K562 (cell line): ENCODE measurements around the gene PATJ. TPM values are rescaled to one million over a fixed set of nuclear protein-coding genes. Genes with fewer than 3 reads are reported as not detected.

Experiments
- ATAC-seq: fragments of 200-7000 bp; cut with Tn5 transposase; 3 replicates; pipeline ENCODE4 v1.9.1; 2020; ENCODE audit warnings: moderate library complexity
- BruUV-seq: library from RNA; stranded (reverse); fragments of 400-500 nt; replicated peaks from 2 replicates; lab custom pipeline; 2021; lab: Mats Ljungman, UMichigan
- CTCF ChIA-PET: fragments of 300-600 bp; formaldehyde crosslinking; extraction: SDS; loops from one replicate; lab custom pipeline; 2021; ENCODE audit warnings: low intra/inter-chr PET ratio; lab: Yijun Ruan, JAX
- POLR2A ChIA-PET: fragments of 300-600, 350-650 bp; sonication (Branson Sonifier 250); formaldehyde crosslinking; extraction: SDS; loops from one replicate; lab custom pipeline; 2021; ENCODE audit warnings: antibody characterized with exemption, inconsistent platforms; lab: Yijun Ruan, JAX
- DNase-seq, 4 experiments: peaks; one replicate each; pipeline versions ENCODE4 v3.0.0 to v3.0.0-alpha.2; 2011 to 2018; ENCODE audit warnings: low spot score in 3 of 4, mixed read lengths in 3 of 4; ENCODE audit errors: extremely low read depth in 1 of 4
- FAIRE-seq: peaks from 2 replicates; lab custom pipeline; 2011; peaks lifted over from hg19 to GRCh38; lab: Jason Lieb, UNC
- H2AFZ ChIP-seq: 2 replicates; pipeline ENCODE4 v1.6.0; 2011; ENCODE audit warnings: low read depth, low read length, control low read depth, inconsistent platforms
- H3K27ac ChIP-seq: fragments of 200-600 bp; 3 replicates; pipeline ENCODE4 v1.8.0; 2011; ENCODE audit warnings: low read depth, mild to moderate bottlenecking, control low read depth, inconsistent platforms, low read length, moderate library complexity, mixed read lengths; ENCODE audit errors: extremely low read depth
- H3K27me3 ChIP-seq, 2 experiments: fragments of 300-600 bp in 1 of 2; 2 replicates in 1 of 2; 3 replicates in 1 of 2; pipeline versions ENCODE4 v1.6.0 to v1.8.0; 2011; ENCODE audit warnings: inconsistent platforms in 2 of 2, low read length in 2 of 2, mild to moderate bottlenecking in 1 of 2, mixed read lengths in 1 of 2, moderate library complexity in 1 of 2; ENCODE audit not compliant: control insufficient read depth in 2 of 2, insufficient read depth in 2 of 2
- H3K36me3 ChIP-seq: fragments of 300-600 bp; 3 replicates; pipeline ENCODE4 v1.8.0; 2011; ENCODE audit warnings: mild to moderate bottlenecking, low read length, inconsistent platforms; ENCODE audit not compliant: control insufficient read depth, insufficient read depth
- H3K4me1 ChIP-seq, 2 experiments: fragments of 200-600 bp in 1 of 2; replicated peaks in 1 of 2; 2 replicates in 1 of 2; 3 replicates in 1 of 2; pipeline versions ENCODE4 v1.5.1 to v1.8.0; 2011; ENCODE audit warnings: inconsistent platforms in 2 of 2, low read length in 2 of 2, mild to moderate bottlenecking in 1 of 2, mixed read lengths in 1 of 2, moderate library complexity in 1 of 2; ENCODE audit not compliant: control insufficient read depth in 2 of 2, insufficient read depth in 2 of 2
- H3K4me2 ChIP-seq: 2 replicates; pipeline ENCODE4 v1.6.1; 2011; ENCODE audit warnings: low read length, control low read depth, inconsistent platforms, mixed read lengths; ENCODE audit not compliant: insufficient read depth
- H3K4me3 ChIP-seq: fragments of 200-600 bp; sonication (generic), shearing (Covaris generic); 2 replicates; pipeline ENCODE4 v1.5.1; 2016; ENCODE audit warnings: control low read depth, inconsistent platforms
- H3K79me2 ChIP-seq: fragments of 200-600 bp; 3 replicates; pipeline ENCODE4 v1.8.0; 2011; ENCODE audit warnings: low read length, inconsistent platforms; ENCODE audit not compliant: control insufficient read depth, insufficient read depth
- H3K9ac ChIP-seq, 2 experiments: 2 replicates each; pipeline versions ENCODE4 v1.6.0 to v1.6.1; 2011; ENCODE audit warnings: low read depth in 2 of 2, low read length in 2 of 2, control low read depth in 1 of 2, inconsistent platforms in 1 of 2, mild to moderate bottlenecking in 1 of 2, mixed read lengths in 1 of 2; ENCODE audit not compliant: insufficient read depth in 1 of 2
- H3K9me1 ChIP-seq: one replicate; pipeline ENCODE4 v1.6.0; 2011; ENCODE audit warnings: inconsistent platforms, mild to moderate bottlenecking, low read length, moderate library complexity; ENCODE audit not compliant: control insufficient read depth, insufficient read depth
- H3K9me3 ChIP-seq: replicated peaks from 2 replicates; pipeline ENCODE4 v1.5.1; 2011; ENCODE audit warnings: low read depth, low read length, inconsistent platforms; ENCODE audit not compliant: control insufficient read depth, insufficient read depth
- H4K20me1 ChIP-seq: replicated peaks from 2 replicates; pipeline ENCODE4 v1.6.1; 2011; ENCODE audit warnings: low read length, inconsistent platforms, mixed read lengths; ENCODE audit not compliant: control insufficient read depth, insufficient read depth
- ELF2 ChIP-seq: fragments of 250-450 bp; sonication (Bioruptor Pico); IDR thresholded peaks from 2 replicates; pipeline ENCODE4 v1.5.0; 2021; ENCODE audit warnings: mild to moderate bottlenecking
- ESRRA ChIP-seq: fragments of 450-650 bp; IDR thresholded peaks from 2 replicates; pipeline ENCODE4 v1.6.1; 2014; ENCODE audit warnings: low read depth, mild to moderate bottlenecking, moderate library complexity, borderline replicate concordance
- FOXK2 ChIP-seq, 2 experiments: fragments of 450-650 bp; IDR thresholded peaks in 1 of 2; conservative IDR thresholded peaks in 1 of 2; 2 replicates each; pipeline ENCODE4 v1.6.1; 2016; ENCODE audit warnings: low read depth in 2 of 2, mild to moderate bottlenecking in 1 of 2
- GTF2F1 ChIP-seq: IDR thresholded peaks from 2 replicates; pipeline ENCODE4 v1.6.1; 2011; ENCODE audit warnings: low read depth, low read length, improper control_type of control experiment
- MCM3 ChIP-seq: fragments of 450-650 bp; IDR thresholded peaks from 2 replicates; pipeline ENCODE4 v1.6.1; 2016
- WGBS: fragments of 100-300 bp; shearing (Covaris generic); methylation state at CpG from one replicate; pipeline ENCODE4 v1.1.6; 2016; ENCODE audit warnings: low coverage, mixed read lengths; ENCODE audit not compliant: insufficient coverage; ENCODE audit errors: missing lambda C conversion rate; 5-methylcytosine and 5-hydroxymethylcytosine counted together
- in situ Hi-C: fragments of 300-500 bp; cut with MboI; formaldehyde crosslinking; loops from 4 replicates; pipeline ENCODE4 v1.15.0; 2018; ENCODE audit warnings: inconsistent platforms, mixed read lengths
- intact Hi-C: fragments of 100-400 bp; cut with micrococcal nuclease; formaldehyde crosslinking; loops from 2 replicates; pipeline ENCODE4 v1.14.2; 2022
- polyA plus RNA-seq, 8 experiments: library from polyadenylated mRNA; depleted of rRNA in 4 of 8; stranded (reverse) in 5 of 8; unstranded in 3 of 8; fragments of >200 nt; fragmentation: Nextera tagmentation in 2 of 8; fragmentation: Illumina TruSeq in 1 of 8; extraction: Ambion mirVana in 2 of 8; extraction: Trizol in 1 of 8; gene quantifications; 2 replicates each; pipeline versions ENCODE4 v1.2.1 to v1.2.3, GENCODE V29; 2011 to 2014; ENCODE audit warnings: inconsistent platforms in 1 of 8, missing spikeins in 1 of 8
- total RNA-seq, 7 experiments: library from RNA; depleted of rRNA in 6 of 7; stranded (reverse); fragments of >200 nt in 6 of 7; fragmentation: Illumina TruSeq in 2 of 7; extraction: Trizol in 2 of 7; gene quantifications; 2 replicates each; pipeline versions ENCODE4 v1.2.1 to v1.2.3, GENCODE V29; 2011 to 2021; ENCODE audit warnings: low replicate concordance in 1 of 7
- TF ChIP-seq, protein P1 (sequence below): fragments of 450-650 bp; IDR thresholded peaks from 2 replicates; pipeline ENCODE4 v1.6.1; 2016; ENCODE audit warnings: mild to moderate bottlenecking, moderate library complexity
- TF ChIP-seq, protein P2 (sequence below): fragments of 200-800 bp; sonication (Bioruptor generic); IDR thresholded peaks from 2 replicates; pipeline ENCODE4 v1.6.1; 2017; ENCODE audit warnings: missing genetic modification characterization, missing compliant biosample characterization
- TF ChIP-seq, protein P3 (sequence below): sonication (generic); formaldehyde crosslinking; IDR thresholded peaks from 2 replicates; pipeline ENCODE4 v1.8.0; 2022; ENCODE audit warnings: mild to moderate bottlenecking, missing genetic modification reagents, borderline replicate concordance

PATJ gene
- total and polyA plus RNA-seq, 9 of the 15 experiments (the other 6 are each of a cell fraction or from before 2014, with no cell fraction given): 0.22 TPM; not detected in 8

DNA sequence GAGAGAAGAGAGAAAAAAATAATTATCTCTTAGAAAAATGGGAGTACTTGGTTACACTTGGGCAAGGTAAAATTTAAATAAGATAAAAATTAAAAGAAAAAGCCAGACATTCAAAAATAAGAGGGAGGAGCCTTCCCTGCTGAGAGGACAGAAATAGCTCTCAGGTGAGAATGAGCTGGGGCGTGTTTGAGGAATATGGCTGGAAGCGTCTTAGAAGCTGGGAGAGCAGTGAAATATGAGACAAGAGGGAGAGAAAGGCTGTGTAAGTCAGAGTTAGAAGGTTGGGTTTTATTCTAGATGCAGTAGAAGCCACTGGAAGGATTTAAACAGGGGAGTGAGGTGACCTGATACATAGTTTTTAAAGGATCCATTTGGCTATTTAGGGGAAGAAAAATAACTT, 298.2 kb downstream of the PATJ start:
- BruUV-seq: no TSS peak
- intact Hi-C loops: no loop called here
- no peak for TF ChIP-seq MCM3
- TF ChIP-seq, protein P1, sequence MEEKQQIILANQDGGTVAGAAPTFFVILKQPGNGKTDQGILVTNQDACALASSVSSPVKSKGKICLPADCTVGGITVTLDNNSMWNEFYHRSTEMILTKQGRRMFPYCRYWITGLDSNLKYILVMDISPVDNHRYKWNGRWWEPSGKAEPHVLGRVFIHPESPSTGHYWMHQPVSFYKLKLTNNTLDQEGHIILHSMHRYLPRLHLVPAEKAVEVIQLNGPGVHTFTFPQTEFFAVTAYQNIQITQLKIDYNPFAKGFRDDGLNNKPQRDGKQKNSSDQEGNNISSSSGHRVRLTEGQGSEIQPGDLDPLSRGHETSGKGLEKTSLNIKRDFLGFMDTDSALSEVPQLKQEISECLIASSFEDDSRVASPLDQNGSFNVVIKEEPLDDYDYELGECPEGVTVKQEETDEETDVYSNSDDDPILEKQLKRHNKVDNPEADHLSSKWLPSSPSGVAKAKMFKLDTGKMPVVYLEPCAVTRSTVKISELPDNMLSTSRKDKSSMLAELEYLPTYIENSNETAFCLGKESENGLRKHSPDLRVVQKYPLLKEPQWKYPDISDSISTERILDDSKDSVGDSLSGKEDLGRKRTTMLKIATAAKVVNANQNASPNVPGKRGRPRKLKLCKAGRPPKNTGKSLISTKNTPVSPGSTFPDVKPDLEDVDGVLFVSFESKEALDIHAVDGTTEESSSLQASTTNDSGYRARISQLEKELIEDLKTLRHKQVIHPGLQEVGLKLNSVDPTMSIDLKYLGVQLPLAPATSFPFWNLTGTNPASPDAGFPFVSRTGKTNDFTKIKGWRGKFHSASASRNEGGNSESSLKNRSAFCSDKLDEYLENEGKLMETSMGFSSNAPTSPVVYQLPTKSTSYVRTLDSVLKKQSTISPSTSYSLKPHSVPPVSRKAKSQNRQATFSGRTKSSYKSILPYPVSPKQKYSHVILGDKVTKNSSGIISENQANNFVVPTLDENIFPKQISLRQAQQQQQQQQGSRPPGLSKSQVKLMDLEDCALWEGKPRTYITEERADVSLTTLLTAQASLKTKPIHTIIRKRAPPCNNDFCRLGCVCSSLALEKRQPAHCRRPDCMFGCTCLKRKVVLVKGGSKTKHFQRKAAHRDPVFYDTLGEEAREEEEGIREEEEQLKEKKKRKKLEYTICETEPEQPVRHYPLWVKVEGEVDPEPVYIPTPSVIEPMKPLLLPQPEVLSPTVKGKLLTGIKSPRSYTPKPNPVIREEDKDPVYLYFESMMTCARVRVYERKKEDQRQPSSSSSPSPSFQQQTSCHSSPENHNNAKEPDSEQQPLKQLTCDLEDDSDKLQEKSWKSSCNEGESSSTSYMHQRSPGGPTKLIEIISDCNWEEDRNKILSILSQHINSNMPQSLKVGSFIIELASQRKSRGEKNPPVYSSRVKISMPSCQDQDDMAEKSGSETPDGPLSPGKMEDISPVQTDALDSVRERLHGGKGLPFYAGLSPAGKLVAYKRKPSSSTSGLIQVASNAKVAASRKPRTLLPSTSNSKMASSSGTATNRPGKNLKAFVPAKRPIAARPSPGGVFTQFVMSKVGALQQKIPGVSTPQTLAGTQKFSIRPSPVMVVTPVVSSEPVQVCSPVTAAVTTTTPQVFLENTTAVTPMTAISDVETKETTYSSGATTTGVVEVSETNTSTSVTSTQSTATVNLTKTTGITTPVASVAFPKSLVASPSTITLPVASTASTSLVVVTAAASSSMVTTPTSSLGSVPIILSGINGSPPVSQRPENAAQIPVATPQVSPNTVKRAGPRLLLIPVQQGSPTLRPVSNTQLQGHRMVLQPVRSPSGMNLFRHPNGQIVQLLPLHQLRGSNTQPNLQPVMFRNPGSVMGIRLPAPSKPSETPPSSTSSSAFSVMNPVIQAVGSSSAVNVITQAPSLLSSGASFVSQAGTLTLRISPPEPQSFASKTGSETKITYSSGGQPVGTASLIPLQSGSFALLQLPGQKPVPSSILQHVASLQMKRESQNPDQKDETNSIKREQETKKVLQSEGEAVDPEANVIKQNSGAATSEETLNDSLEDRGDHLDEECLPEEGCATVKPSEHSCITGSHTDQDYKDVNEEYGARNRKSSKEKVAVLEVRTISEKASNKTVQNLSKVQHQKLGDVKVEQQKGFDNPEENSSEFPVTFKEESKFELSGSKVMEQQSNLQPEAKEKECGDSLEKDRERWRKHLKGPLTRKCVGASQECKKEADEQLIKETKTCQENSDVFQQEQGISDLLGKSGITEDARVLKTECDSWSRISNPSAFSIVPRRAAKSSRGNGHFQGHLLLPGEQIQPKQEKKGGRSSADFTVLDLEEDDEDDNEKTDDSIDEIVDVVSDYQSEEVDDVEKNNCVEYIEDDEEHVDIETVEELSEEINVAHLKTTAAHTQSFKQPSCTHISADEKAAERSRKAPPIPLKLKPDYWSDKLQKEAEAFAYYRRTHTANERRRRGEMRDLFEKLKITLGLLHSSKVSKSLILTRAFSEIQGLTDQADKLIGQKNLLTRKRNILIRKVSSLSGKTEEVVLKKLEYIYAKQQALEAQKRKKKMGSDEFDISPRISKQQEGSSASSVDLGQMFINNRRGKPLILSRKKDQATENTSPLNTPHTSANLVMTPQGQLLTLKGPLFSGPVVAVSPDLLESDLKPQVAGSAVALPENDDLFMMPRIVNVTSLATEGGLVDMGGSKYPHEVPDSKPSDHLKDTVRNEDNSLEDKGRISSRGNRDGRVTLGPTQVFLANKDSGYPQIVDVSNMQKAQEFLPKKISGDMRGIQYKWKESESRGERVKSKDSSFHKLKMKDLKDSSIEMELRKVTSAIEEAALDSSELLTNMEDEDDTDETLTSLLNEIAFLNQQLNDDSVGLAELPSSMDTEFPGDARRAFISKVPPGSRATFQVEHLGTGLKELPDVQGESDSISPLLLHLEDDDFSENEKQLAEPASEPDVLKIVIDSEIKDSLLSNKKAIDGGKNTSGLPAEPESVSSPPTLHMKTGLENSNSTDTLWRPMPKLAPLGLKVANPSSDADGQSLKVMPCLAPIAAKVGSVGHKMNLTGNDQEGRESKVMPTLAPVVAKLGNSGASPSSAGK: no peak
- TF ChIP-seq, protein P2, sequence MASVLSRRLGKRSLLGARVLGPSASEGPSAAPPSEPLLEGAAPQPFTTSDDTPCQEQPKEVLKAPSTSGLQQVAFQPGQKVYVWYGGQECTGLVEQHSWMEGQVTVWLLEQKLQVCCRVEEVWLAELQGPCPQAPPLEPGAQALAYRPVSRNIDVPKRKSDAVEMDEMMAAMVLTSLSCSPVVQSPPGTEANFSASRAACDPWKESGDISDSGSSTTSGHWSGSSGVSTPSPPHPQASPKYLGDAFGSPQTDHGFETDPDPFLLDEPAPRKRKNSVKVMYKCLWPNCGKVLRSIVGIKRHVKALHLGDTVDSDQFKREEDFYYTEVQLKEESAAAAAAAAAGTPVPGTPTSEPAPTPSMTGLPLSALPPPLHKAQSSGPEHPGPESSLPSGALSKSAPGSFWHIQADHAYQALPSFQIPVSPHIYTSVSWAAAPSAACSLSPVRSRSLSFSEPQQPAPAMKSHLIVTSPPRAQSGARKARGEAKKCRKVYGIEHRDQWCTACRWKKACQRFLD (CRISPR knock-in tag): no peak
- TF ChIP-seq GTF2F1: no peak
- no peak for TF ChIP-seq ELF2 (CRISPR knock-in tag)
- TF ChIP-seq, protein P3, sequence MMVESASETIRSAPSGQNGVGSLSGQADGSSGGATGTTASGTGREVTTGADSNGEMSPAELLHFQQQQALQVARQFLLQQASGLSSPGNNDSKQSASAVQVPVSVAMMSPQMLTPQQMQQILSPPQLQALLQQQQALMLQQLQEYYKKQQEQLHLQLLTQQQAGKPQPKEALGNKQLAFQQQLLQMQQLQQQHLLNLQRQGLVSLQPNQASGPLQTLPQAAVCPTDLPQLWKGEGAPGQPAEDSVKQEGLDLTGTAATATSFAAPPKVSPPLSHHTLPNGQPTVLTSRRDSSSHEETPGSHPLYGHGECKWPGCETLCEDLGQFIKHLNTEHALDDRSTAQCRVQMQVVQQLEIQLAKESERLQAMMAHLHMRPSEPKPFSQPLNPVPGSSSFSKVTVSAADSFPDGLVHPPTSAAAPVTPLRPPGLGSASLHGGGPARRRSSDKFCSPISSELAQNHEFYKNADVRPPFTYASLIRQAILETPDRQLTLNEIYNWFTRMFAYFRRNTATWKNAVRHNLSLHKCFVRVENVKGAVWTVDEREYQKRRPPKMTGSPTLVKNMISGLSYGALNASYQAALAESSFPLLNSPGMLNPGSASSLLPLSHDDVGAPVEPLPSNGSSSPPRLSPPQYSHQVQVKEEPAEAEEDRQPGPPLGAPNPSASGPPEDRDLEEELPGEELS (CRISPR knock-in tag): no peak
- TF ChIP-seq ESRRA: no peak
- TF ChIP-seq FOXK2 (conservative IDR thresholded peaks at IDR 0.05 in 1 of 2, IDR thresholded peaks at IDR 0.05 in 1 of 2; ENCODE audit: low read depth in 2 of 2): no peak

More for the DNA sequence above, 298.2 kb downstream of the PATJ start:
- POLR2A ChIA-PET: no interaction called here
- FAIRE-seq (no peak), DNase-seq (no peak), ATAC-seq (no peak)
- Histone ChIP-seq H4K20me1 (no peaks in the 10 kb centered on the region), H3K4me2 (no peak overlapping the region), H3K9ac (no peak overlapping the region), H3K27me3 (peaks cover 0 to 3% of the 10 kb centered on the region in 2 experiments; a peak in 3 of 5 replicates), H3K4me3 (no peak overlapping the region), H3K9me1 (no peaks in the 10 kb centered on the region), H3K79me2 (no peaks in the 10 kb centered on the region), H3K4me1 (no peaks in the 10 kb centered on the region), H3K36me3 (no peaks in the 10 kb centered on the region), H2AFZ (no peak overlapping the region), H3K9me3 (no peaks in the 10 kb centered on the region), H3K27ac (no peak overlapping the region)
- WGBS: 0% methylated on average over 2 of the region's 2 CpGs
- CTCF ChIA-PET: no interaction called here
- in situ Hi-C loops: no loop called here
